ENCODE measurements around the gene CD109.

DNA sequence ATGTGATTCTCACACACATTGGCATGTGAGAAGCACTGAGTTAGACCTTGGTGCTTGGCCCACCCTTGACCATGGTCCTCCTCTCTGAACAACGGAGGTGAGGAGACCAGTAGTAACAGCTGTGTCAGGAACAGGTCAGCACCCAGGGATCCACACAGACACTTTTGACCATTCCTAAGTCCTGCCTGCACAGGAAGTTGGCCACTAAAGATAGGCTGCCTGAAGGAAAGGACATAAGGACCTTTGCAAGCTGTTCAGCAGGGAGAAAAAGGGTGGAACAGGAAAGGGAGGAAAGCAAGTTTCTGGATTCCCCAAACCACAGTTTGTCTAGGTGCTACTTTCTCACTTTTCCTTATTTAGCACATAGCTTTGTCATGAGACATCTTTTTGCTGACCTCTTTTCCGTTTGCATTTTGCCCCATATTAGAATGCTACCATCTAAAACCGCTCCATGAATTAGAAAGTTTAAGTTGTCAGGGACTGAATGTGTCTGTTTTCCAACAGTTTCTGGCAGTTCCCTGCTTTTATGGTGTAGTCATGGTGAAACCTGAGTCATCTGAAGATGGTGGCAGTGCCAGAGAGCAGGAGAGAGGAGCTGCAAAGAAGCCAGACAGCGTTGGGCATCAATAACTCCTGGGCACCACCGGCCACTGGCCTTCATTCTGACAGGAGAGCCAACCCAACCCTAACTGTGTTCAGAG, 1.1 kb upstream of the CD109 start:
- TF ChIP-seq, protein P1, sequence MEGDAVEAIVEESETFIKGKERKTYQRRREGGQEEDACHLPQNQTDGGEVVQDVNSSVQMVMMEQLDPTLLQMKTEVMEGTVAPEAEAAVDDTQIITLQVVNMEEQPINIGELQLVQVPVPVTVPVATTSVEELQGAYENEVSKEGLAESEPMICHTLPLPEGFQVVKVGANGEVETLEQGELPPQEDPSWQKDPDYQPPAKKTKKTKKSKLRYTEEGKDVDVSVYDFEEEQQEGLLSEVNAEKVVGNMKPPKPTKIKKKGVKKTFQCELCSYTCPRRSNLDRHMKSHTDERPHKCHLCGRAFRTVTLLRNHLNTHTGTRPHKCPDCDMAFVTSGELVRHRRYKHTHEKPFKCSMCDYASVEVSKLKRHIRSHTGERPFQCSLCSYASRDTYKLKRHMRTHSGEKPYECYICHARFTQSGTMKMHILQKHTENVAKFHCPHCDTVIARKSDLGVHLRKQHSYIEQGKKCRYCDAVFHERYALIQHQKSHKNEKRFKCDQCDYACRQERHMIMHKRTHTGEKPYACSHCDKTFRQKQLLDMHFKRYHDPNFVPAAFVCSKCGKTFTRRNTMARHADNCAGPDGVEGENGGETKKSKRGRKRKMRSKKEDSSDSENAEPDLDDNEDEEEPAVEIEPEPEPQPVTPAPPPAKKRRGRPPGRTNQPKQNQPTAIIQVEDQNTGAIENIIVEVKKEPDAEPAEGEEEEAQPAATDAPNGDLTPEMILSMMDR (conservative IDR thresholded peaks at IDR 0.05; ENCODE audit: low read depth, low read length), result no peak
- no peak for TF ChIP-seq EZH2 (IDR thresholded peaks at IDR 0.05; ENCODE audit: borderline replicate concordance, low read depth, low read length, poor library complexity, severe bottlenecking)

Data from A673 (cell line).